Measurements from ENCODE around the gene DCP2. TPM values are rescaled to one million over a fixed set of nuclear protein-coding genes. Genes with fewer than 3 reads are reported as not detected.
"Not testable (repeated sequence)": the region's sequence is repeated elsewhere in the genome, so short reads cannot be mapped to it uniquely, and the experiment has no call there.

DCP2 gene
- total RNA-seq, 1 donor from 2014 or later = 78.9 TPM

GRCh38 chr5:112956606-112957005, 20.0 kb upstream of the DCP2 start:
- H3K4me3 Mint-ChIP-seq = no peak overlapping the region

DNA sequence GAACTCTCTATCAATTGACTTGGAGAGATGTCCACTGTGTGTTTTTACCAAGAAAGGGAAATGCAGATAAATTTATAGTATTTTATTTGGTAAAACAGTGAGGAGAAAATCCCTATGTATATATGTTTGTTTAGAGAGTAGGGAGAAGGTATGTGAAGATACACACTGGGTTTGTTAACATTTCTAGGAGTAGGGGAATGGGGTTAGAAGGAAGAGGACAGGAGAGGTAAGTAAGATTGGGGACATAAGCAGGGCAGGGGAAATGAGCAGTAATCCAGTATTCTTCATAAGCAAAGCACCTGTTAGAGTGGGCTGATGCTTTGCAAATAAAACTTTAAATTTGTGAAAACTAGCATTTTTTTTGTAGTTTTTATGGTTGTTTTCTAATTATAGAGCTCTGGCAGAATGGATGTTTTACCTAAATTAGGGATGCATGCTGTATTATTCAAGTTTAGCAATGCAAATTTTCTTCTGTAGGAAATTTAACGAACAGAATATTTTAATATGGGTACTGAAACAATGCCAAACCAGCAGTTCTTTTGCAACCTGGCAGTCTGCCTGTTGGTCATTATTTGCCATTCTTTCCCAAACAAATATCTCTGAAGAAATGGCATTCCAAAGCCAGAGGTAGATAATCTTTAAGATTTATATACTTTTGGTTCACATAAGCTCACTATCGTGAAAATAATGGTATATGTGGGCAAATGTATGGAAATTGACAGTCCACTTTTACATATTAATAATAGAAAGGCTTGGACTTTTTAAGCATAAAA, 19.4 kb upstream of the DCP2 start:
- peaks cover 4% of the 10 kb centered on the region for H3K27me3 Mint-ChIP-seq (ENCODE audit: insufficient read depth)
- intact Hi-C loops (cut with micrococcal nuclease) = no loop called here
- H3K36me3 Mint-ChIP-seq (ENCODE audit: low read depth) = no peaks in the 10 kb centered on the region
- no peak for DNase-seq (ENCODE audit: low spot score)
- no peak overlapping the region for H3K27ac Mint-ChIP-seq
- H3K4me1 Mint-ChIP-seq (ENCODE audit: low read depth) = peaks cover 30% of the 10 kb centered on the region
- no peak overlapping the region for H3K4me3 Mint-ChIP-seq
- no peaks in the 10 kb centered on the region for H3K9me3 Mint-ChIP-seq

More at GRCh38 chr5:112956606-112957005, 20.0 kb upstream of the DCP2 start:
- H3K27me3 Mint-ChIP-seq (ENCODE audit: insufficient read depth) = peaks cover 4% of the 10 kb centered on the region
- H3K27ac Mint-ChIP-seq = no peak overlapping the region
- peaks cover 30% of the 10 kb centered on the region for H3K4me1 Mint-ChIP-seq (ENCODE audit: low read depth)
- intact Hi-C loops (cut with micrococcal nuclease) = no loop called here
- no peak for DNase-seq (ENCODE audit: low spot score)
- H3K36me3 Mint-ChIP-seq (ENCODE audit: low read depth) = no peaks in the 10 kb centered on the region
- H3K9me3 Mint-ChIP-seq = no peaks in the 10 kb centered on the region

DNA sequence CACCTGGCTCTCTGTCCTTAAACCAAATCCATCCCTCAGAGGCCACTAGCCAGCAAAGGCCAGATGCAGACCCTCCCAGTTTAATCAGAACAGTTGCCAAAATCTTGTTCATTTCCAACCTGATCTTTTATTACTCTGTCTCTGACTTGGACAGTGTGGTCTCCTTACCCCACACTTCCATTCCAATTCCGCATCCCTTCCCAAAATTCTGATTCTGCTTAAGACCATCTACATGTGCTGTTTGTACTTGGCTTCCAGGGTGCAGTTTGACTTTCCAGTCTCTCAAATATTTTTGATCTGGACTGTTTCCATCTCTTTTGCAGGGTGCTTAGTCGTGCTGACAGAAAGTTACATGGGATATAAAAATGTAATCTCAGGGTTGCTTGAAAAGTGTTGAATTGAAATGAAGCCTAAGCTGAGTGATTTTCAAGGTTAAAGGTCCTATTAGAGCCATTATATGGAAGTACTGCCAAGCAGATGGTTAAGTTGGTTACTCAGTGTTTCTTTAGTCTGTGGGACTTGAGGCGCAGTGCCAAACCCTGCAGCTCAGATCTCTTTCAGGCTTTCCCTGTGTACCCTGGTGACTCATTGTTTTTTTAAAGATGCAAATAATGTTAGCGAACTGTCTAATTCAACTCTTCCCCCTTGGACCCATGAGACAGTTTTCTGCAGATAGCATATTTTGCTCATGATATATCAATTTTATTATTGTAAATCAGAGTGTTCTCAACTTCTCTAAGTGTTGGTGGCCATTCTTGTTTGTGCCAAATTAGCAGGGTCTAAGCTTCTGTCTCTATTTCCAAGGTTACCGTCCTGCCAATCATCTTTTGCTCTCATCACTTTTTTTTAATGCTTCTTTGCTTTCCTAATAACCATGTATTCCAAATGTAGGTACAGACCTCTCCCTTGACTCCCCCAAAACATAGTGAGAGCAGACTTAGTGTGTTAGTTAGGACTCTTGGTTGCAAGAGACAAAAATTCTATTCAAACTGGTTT, 18.2 kb upstream of the DCP2 start:
- H3K36me3 Mint-ChIP-seq (ENCODE audit: low read depth) = no peaks in the 10 kb centered on the region
- H3K27ac Mint-ChIP-seq = no peak overlapping the region
- H3K9me3 Mint-ChIP-seq = no peaks in the 10 kb centered on the region
- H3K4me3 Mint-ChIP-seq = no peak overlapping the region
- peaks cover 37% of the 10 kb centered on the region for H3K4me1 Mint-ChIP-seq (ENCODE audit: low read depth)
- intact Hi-C loops (cut with micrococcal nuclease) = no loop called here
- H3K27me3 Mint-ChIP-seq (ENCODE audit: insufficient read depth) = peaks cover 4% of the 10 kb centered on the region
- no peak for DNase-seq (ENCODE audit: low spot score)

DNA sequence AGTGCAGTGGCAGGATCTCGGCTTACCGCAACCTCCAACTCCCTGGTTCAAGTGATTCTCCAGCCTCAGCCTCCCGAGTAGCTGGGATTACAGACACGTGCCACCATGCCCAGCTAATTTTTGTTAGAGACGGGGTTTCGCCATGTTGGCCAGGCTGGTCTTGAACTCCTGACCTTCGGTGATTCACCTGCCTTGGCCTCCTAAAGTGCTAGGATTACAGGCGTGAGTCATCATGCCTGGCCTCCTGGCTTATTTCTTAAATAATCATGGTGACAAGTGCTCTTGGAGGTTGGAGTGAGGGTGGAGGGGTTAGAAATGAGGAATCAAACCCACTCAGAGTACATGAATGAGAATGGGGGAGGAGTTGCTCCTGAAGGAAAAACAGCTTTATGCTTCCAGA, 16.7 kb upstream of the DCP2 start:
- H3K27ac Mint-ChIP-seq; H3K27me3 Mint-ChIP-seq (ENCODE audit: insufficient read depth); H3K9me3 Mint-ChIP-seq; H3K36me3 Mint-ChIP-seq (ENCODE audit: low read depth); DNase-seq (ENCODE audit: low spot score); H3K4me3 Mint-ChIP-seq: not testable (repeated sequence)
- intact Hi-C loops (cut with micrococcal nuclease) = loop anchor here (10.0 kb wide), 1 partner anchor 1705 kb away; no protein-coding TSS in a partner anchor
- H3K4me1 Mint-ChIP-seq (ENCODE audit: low read depth) = peaks cover 47% of the 10 kb centered on the region

- Mint-ChIP-seq H3K27ac (no peak overlapping the region), H3K4me1 (ENCODE audit: low read depth) (peaks cover 47% of the 10 kb centered on the region), H3K9me3 (no peaks in the 10 kb centered on the region), H3K4me3 (no peak overlapping the region), H3K27me3 (ENCODE audit: insufficient read depth) (peaks cover 2% of the 10 kb centered on the region), H3K36me3 (ENCODE audit: low read depth) (no peaks in the 10 kb centered on the region)
- intact Hi-C loops (cut with micrococcal nuclease) = loop anchor here (10.0 kb wide), 1 partner anchor 1706 kb away; no protein-coding TSS in a partner anchor
- no peak for DNase-seq (ENCODE audit: low spot score)
Measured at GRCh38 chr5:112960315-112960714, 16.3 kb upstream of the DCP2 start.

DNA sequence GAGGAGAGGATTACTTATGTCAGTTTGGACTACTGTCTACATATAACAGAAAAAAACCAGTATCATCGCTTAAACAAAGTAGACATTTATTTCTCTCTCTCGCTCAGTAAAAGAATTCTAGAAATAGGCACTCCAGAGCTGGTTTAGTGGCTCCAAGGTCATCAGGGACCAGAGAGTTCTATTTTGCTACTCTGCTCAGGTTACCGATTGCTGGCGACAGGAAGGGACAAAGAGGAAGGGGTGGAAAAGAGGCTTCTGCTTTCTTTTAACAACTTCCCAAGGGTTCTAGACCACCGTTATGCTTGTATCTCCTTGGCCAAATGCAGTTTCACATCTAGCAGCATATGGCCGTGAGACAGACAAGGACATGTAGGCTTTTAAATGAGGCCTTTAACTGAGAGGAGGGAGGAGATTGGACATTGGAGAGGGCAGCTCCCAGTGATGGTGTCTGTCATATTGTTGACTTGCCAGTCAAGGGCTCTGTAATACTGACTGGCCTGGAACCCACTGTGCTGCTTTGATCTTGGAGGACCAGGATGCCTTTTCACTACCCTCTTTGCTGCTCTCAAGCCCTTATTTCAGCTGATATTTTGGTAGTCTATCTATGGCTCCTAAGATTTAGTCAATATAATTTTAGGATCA, 15.6 kb upstream of the DCP2 start:
- Mint-ChIP-seq H3K4me3 (no peak overlapping the region), H3K36me3 (ENCODE audit: low read depth) (no peaks in the 10 kb centered on the region), H3K9me3 (no peaks in the 10 kb centered on the region), H3K4me1 (ENCODE audit: low read depth) (peaks cover 51% of the 10 kb centered on the region), H3K27ac (no peak overlapping the region), H3K27me3 (ENCODE audit: insufficient read depth) (no peaks in the 10 kb centered on the region)
- intact Hi-C loops (cut with micrococcal nuclease) = loop anchor here (10.0 kb wide), 1 partner anchor 1706 kb away; no protein-coding TSS in a partner anchor
- DNase-seq (ENCODE audit: low spot score) = no peak

GRCh38 chr5:112963374-112963733, 13.2 kb upstream of the DCP2 start:
- H3K4me1 Mint-ChIP-seq (ENCODE audit: low read depth) = peaks cover 60% of the 10 kb centered on the region
- not testable (repeated sequence) for H3K36me3 Mint-ChIP-seq (ENCODE audit: low read depth); DNase-seq (ENCODE audit: low spot score); H3K4me3 Mint-ChIP-seq; H3K9me3 Mint-ChIP-seq; H3K27me3 Mint-ChIP-seq (ENCODE audit: insufficient read depth)
- intact Hi-C loops (cut with micrococcal nuclease) = loop anchor here (10.0 kb wide), 1 partner anchor 1709 kb away; no protein-coding TSS in a partner anchor
- peak overlapping the region; percentile 71 for H3K27ac Mint-ChIP-seq

DNA sequence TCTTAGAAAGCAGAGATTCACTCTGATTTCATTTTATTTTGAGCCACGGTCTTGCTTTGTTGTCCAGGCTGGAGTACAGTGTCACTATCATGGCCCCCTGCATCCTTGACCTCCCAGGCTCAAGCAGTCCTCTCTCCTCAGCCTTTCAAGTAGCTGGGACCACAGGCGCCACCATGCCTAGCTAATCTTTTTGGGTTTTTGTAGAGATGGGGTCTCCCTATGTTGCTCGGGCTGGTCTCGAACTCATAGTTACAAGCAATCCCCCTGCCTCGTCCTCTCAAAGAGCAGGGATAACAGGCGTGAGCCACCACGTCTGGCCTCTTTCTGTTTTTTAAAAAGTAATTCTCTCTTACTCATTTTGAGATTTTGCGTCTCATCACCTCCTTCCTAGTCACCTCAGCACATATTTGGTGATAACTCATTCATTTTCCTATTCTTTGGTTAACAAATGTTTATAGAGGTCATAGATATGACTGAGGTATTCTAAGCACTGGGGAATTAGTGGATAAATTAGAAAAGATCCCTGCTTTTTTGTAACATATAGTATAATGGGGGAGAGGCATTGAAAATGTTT, 10.8 kb upstream of the DCP2 start:
- H3K36me3 Mint-ChIP-seq (ENCODE audit: low read depth) = no peaks in the 10 kb centered on the region
- no peak for DNase-seq (ENCODE audit: low spot score)
- intact Hi-C loops (cut with micrococcal nuclease) = loop anchor here (2.0 to 10.0 kb wide), 2 partner anchors 87 to 1711 kb away; no protein-coding TSS in a partner anchor
- H3K9me3 Mint-ChIP-seq = no peaks in the 10 kb centered on the region
- H3K4me3 Mint-ChIP-seq = peak overlapping the region; percentile 1
- H3K4me1 Mint-ChIP-seq (ENCODE audit: low read depth) = peaks cover 49% of the 10 kb centered on the region
- peak overlapping the region; percentile 74 for H3K27ac Mint-ChIP-seq
- no peaks in the 10 kb centered on the region for H3K27me3 Mint-ChIP-seq (ENCODE audit: insufficient read depth)

- Mint-ChIP-seq H3K4me1 (ENCODE audit: low read depth) (peaks cover 42% of the 10 kb centered on the region), H3K9me3 (no peaks in the 10 kb centered on the region), H3K27me3 (ENCODE audit: insufficient read depth) (no peaks in the 10 kb centered on the region), H3K27ac (no peak overlapping the region), H3K36me3 (ENCODE audit: low read depth) (no peaks in the 10 kb centered on the region), H3K4me3 (no peak overlapping the region)
- DNase-seq (ENCODE audit: low spot score) = no peak
- intact Hi-C loops (cut with micrococcal nuclease) = loop anchor here (10.0 kb wide), 1 partner anchor 1713 kb away; no protein-coding TSS in a partner anchor
Measured at GRCh38 chr5:112967520-112968083, 9.0 kb upstream of the DCP2 start.

DNA sequence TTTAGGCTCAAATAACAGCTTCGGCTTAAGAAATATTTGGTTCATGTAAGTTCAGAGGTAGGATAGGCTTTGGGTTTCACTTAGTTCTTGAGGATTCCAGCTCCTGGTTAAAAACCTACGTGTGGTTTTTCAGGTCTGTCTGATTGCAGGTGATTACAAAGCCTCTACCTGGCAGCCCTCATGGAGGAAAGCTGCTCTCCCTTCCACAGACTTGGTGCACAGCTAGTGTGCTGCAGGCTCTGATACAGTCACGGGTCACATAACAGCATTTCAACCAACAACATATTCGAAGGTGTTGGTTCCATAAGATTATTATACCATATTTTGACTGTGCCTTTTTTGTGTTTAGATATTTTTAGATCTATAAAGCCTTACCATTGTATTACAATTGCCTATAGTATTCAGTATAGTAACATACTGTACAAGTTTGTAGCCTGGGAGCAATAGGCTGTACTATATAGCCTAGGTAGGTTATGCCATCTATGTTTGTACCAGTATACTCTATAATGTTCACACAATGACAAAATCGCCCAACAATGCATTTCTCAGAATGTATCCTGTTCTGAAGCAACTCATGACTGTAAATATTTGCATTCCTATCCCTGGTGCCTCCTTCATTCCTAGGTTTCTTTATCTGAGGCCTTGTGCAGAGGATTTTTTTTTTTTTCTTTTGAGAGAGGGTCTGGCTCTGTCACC, 8.0 kb upstream of the DCP2 start:
- Mint-ChIP-seq H3K4me1 (ENCODE audit: low read depth) (peaks cover 33% of the 10 kb centered on the region), H3K27me3 (ENCODE audit: insufficient read depth) (no peaks in the 10 kb centered on the region), H3K4me3 (no peak overlapping the region), H3K9me3 (no peaks in the 10 kb centered on the region), H3K36me3 (ENCODE audit: low read depth) (no peaks in the 10 kb centered on the region), H3K27ac (no peak overlapping the region)
- no peak for DNase-seq (ENCODE audit: low spot score)
- intact Hi-C loops (cut with micrococcal nuclease) = loop anchor here (10.0 kb wide), 1 partner anchor 1714 kb away; no protein-coding TSS in a partner anchor

DNA sequence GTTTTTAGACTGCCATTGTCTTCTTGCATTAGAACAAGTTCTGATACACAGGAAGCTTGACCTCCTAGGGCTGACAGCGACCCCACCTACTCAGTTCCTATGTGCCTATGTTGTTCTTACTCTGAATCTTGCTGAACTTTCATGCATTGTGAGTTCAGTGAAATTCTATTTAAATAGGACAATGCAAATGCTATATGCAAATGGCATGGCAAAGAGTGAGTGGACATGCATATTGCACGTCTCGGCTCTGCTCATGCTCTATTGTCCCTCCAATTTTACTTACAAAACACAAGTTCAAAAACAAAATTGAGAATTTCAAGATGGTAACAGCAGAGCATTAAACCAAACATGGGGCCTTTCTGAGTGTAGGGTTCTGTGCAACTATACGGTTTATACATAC, 5.3 kb upstream of the DCP2 start:
- intact Hi-C loops (cut with micrococcal nuclease) = no loop called here
- Mint-ChIP-seq H3K27me3 (ENCODE audit: insufficient read depth) (no peaks in the 10 kb centered on the region), H3K27ac (no peak overlapping the region), H3K36me3 (ENCODE audit: low read depth) (no peaks in the 10 kb centered on the region), H3K4me3 (no peak overlapping the region), H3K9me3 (no peaks in the 10 kb centered on the region), H3K4me1 (ENCODE audit: low read depth) (peaks cover 34% of the 10 kb centered on the region)
- no peak for DNase-seq (ENCODE audit: low spot score)
